AG04449 (cell line): ENCODE data around the gene CERK.
"Not testable (repeated sequence)": the region's sequence is repeated elsewhere in the genome, so short reads cannot be mapped to it uniquely, and the experiment has no call there.

Experiments used
- CTCF ChIA-PET: fragments of 350-600 bp; formaldehyde crosslinking; extraction: SDS; loops from one replicate; lab custom pipeline; 2021; ENCODE audit warnings: antibody characterized with exemption; lab: Yijun Ruan, JAX
- POLR2A ChIA-PET: fragments of 400-600, 350-600 bp; formaldehyde crosslinking; extraction: SDS; loops from one replicate; lab custom pipeline; 2020; ENCODE audit warnings: antibody characterized with exemption, inconsistent platforms; lab: Yijun Ruan, JAX
- DNase-seq: peaks from one replicate; pipeline ENCODE4 v3.0.0-alpha.2; 2010; ENCODE audit warnings: low read depth, low spot score
- H3K4me3 ChIP-seq: 2 replicates; pipeline ENCODE4 v1.5.1; 2011; ENCODE audit warnings: low read depth, mild to moderate bottlenecking, control low read depth, low read length
- TF ChIP-seq, protein P1 (sequence below): IDR thresholded peaks from one replicate; pipeline ENCODE4 v1.5.1; 2011; ENCODE audit warnings: mild to moderate bottlenecking, moderate library complexity, low read length, control low read depth, inconsistent platforms; ENCODE audit not compliant: insufficient read depth; ENCODE audit errors: missing control alignments

CERK gene

GRCh38 chr22:46736705-46737104 lies 1.3 kb downstream of the CERK start:
- POLR2A ChIA-PET, result no interaction called here
- TF ChIP-seq, protein P1, sequence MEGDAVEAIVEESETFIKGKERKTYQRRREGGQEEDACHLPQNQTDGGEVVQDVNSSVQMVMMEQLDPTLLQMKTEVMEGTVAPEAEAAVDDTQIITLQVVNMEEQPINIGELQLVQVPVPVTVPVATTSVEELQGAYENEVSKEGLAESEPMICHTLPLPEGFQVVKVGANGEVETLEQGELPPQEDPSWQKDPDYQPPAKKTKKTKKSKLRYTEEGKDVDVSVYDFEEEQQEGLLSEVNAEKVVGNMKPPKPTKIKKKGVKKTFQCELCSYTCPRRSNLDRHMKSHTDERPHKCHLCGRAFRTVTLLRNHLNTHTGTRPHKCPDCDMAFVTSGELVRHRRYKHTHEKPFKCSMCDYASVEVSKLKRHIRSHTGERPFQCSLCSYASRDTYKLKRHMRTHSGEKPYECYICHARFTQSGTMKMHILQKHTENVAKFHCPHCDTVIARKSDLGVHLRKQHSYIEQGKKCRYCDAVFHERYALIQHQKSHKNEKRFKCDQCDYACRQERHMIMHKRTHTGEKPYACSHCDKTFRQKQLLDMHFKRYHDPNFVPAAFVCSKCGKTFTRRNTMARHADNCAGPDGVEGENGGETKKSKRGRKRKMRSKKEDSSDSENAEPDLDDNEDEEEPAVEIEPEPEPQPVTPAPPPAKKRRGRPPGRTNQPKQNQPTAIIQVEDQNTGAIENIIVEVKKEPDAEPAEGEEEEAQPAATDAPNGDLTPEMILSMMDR, result no peak

GRCh38 chr22:46735747-46736608 lies 2.1 kb downstream of the CERK start:
- peak overlapping the region; percentile 69 for H3K4me3 ChIP-seq
- ChIA-PET CTCF (interaction anchor here (1.0 to 1.2 kb wide), 2 partner anchors 22 to 173 kb away, joined by 3 to 4 read pairs; no protein-coding TSS in a partner anchor), POLR2A (no interaction called here)
- no peak for DNase-seq
- TF ChIP-seq, protein P1, result no peak

More at GRCh38 chr22:46736705-46737104, 1.3 kb downstream of the CERK start:
- no peak for DNase-seq
- CTCF ChIA-PET, result interaction anchor here (1.0 kb wide), 1 partner anchor 174 kb away, joined by 3 read pairs; no protein-coding TSS in a partner anchor
- H3K4me3 ChIP-seq, result peak overlapping the region; percentile 69

DNA sequence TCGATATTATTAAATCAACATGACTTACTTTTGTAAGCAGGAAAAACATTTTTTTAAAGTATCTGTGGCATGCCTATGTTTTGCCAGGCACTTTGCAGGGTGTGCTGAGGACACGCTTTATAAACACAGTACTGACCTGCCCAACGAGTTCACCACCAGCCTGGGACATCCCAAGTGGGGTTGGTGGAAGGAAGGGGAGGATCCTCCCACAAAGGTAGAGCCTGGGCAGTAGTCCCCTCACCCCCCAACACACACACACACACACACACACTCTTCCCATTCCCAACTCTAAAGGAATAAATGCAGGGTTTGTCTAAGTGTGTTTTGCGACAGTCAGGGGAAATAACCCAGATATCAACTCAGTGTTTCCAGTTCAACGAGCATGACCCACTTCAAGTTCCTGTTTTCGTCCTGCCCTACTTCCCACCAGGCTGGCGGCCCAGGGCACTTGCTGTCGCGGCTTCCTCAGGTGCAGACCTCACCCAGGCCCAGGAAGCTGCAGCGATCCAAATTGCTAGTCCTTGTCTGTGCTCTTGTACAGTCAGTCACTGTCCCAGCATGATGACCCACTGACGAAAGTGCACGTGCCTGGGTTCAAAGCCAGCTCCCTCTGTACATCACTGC lies 3.1 kb downstream of the CERK start:
- no peak overlapping the region for H3K4me3 ChIP-seq
- POLR2A ChIA-PET, result no interaction called here
- DNase-seq, result no peak
- TF ChIP-seq, protein P1, result no peak
- CTCF ChIA-PET, result interaction anchor here (1.2 kb wide), 1 partner anchor 23 kb away, joined by 4 read pairs; no protein-coding TSS in a partner anchor

DNA sequence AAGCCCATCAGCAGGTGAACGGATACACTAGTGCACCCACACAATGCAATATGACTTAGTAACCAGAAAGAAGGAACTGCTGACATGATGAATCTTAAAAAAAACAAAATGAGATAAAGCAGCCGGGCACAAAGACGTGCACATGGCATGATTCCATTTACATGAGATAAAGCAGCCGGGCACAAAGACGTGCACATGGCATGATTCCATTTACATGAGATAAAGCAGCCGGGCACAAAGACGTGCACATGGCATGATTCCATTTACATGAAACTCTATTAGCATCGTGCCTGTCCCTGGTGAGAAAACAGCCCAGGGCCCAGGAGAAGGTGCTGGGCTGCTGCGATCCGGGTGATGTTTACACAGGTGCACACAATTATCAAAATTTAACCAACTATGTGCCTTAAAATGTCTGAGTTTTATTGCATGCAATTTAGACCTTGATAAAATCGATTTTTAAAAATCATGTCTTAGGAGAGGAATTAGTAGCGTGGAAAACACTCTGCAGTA lies 3.8 kb downstream of the CERK start:
- POLR2A ChIA-PET, result interaction anchor here (0.7 kb wide), 1 partner anchor 1709 kb away, joined by 3 read pairs; no protein-coding TSS in a partner anchor
- CTCF ChIA-PET, H3K4me3 ChIP-seq, DNase-seq: not testable (repeated sequence)

DNA sequence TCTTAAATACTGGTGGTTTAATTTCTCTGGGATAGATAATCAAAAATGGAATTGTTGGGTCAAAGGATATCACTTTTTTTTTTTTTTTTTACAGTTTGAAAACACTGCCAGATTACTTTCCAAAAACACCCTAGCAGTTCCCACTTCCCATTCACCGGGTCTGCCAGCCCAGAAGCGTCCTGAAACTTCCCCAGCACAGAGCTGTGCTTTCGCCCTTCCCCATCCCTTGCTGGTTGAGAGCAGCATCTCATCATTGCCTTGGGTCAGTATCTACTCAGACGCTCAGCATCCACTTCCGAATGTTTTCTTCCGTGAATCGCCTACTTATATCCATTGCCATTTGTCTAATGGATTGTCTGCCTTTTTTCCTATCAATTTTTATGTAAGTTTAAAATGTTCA lies 5.5 kb downstream of the CERK start:
- ChIA-PET POLR2A (interaction anchor here (0.9 kb wide), 1 partner anchor 30 kb away, joined by 3 read pairs; the partner anchor contains the start of gene TBC1D22A), CTCF (no interaction called here)
- H3K4me3 ChIP-seq, result no peak overlapping the region
- no peak for DNase-seq
- TF ChIP-seq, protein P1, result no peak

DNA sequence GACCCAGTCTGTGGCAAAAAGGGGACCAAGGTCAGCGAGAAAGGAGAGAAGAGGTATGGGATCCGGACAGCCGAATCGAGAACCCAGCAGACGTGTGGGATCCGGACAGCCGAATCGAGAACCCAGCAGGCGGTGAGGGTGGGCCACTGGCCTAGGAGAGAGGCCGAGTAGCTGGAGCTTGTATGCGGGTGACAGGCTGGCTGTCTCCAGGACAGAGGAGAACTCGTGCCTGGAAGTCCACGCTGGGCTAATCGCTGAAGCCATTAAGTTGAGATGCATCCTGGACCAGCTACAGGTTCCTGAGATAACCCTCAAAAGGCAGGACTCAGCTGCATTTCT lies 6.0 kb downstream of the CERK start:
- ChIA-PET CTCF (no interaction called here), POLR2A (interaction anchor here (0.9 kb wide), 1 partner anchor 31 kb away, joined by 3 read pairs; the partner anchor contains the start of gene TBC1D22A)
- DNase-seq, result no peak
- no peak overlapping the region for H3K4me3 ChIP-seq
- TF ChIP-seq, protein P1, result no peak
